ENCODE measurements around the gene TMEM252. TPM values are rescaled to one million over a fixed set of nuclear protein-coding genes. Genes with fewer than 3 reads are reported as not detected.

TMEM252 gene
- total and polyA plus RNA-seq, 2 donors = not detected

- DNase-seq (ENCODE audit: low read depth in 6 of 9, low spot score in 9 of 9) = peak in 1 of 9 donors; percentile 7
Observed at GRCh38 chr9:68507130-68507805, 33.4 kb downstream of the TMEM252 start.

DNA sequence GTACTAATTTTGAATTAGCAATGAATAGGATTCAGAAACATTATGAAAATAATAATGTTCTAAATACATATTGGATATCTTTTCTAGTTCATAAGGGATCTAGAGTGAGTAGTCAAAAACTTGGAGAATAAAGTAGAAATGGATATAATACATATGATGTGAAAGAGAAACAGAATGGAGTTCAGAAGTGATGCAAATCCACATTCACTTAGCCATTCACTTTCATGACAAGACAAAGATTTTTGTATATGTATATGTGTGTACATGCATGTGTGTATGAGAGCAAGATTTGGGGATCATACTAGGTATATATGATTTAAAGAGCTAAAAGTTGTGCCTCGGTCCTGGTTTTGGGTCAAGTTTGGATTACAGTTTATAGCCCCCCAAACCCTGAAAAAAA is 34.1 kb downstream of the TMEM252 start:
- Histone ChIP-seq H3K9me3 (ENCODE audit: control insufficient read depth in 2 of 2, insufficient read depth in 1 of 2, low read length in 1 of 2) (no peaks in the 10 kb centered on the region), H3K27me3 (ENCODE audit: control insufficient read depth in 2 of 2, insufficient read depth in 1 of 2, low read length in 1 of 2) (no peaks in the 10 kb centered on the region), H3K4me1 (ENCODE audit: control insufficient read depth in 2 of 2, insufficient read depth in 2 of 2, low read length in 2 of 2) (no peaks in the 10 kb centered on the region), H3K36me3 (ENCODE audit: control insufficient read depth in 2 of 2, insufficient read depth in 2 of 2, low read length in 1 of 2) (no peaks in the 10 kb centered on the region), H3K27ac (ENCODE audit: low read depth in 1 of 2, low read length in 1 of 2) (no peak overlapping the region), H3K4me3 (ENCODE audit: low read length in 2 of 2) (no peak overlapping the region)
- WGBS = 97% methylated on average over 1 of the region's 1 CpG
- no peak for DNase-seq (ENCODE audit: low read depth in 6 of 9, low spot score in 9 of 9)

More at GRCh38 chr9:68507130-68507805, 33.4 kb downstream of the TMEM252 start:
- H3K27ac ChIP-seq (ENCODE audit: low read depth in 1 of 2, low read length in 1 of 2) = no peak overlapping the region
- H3K9me3 ChIP-seq (ENCODE audit: control insufficient read depth in 2 of 2, insufficient read depth in 1 of 2, low read length in 1 of 2) = no peaks in the 10 kb centered on the region
- no peaks in the 10 kb centered on the region for H3K27me3 ChIP-seq (ENCODE audit: control insufficient read depth in 2 of 2, insufficient read depth in 1 of 2, low read length in 1 of 2)
- no peaks in the 10 kb centered on the region for H3K4me1 ChIP-seq (ENCODE audit: control insufficient read depth in 2 of 2, insufficient read depth in 2 of 2, low read length in 2 of 2)
- 77% methylated on average over 7 of the region's 7 CpGs for WGBS
- H3K4me3 ChIP-seq (ENCODE audit: low read length in 2 of 2) = no peak overlapping the region
- no peaks in the 10 kb centered on the region for H3K36me3 ChIP-seq (ENCODE audit: control insufficient read depth in 2 of 2, insufficient read depth in 2 of 2, low read length in 1 of 2)

- Histone ChIP-seq H3K9me3 (ENCODE audit: control insufficient read depth in 2 of 2, insufficient read depth in 1 of 2, low read length in 1 of 2) (no peaks in the 10 kb centered on the region), H3K4me3 (ENCODE audit: low read length in 2 of 2) (no peak overlapping the region), H3K4me1 (ENCODE audit: control insufficient read depth in 2 of 2, insufficient read depth in 2 of 2, low read length in 2 of 2) (no peaks in the 10 kb centered on the region), H3K27me3 (ENCODE audit: control insufficient read depth in 2 of 2, insufficient read depth in 1 of 2, low read length in 1 of 2) (no peaks in the 10 kb centered on the region), H3K27ac (ENCODE audit: low read depth in 1 of 2, low read length in 1 of 2) (no peak overlapping the region), H3K36me3 (ENCODE audit: control insufficient read depth in 2 of 2, insufficient read depth in 2 of 2, low read length in 1 of 2) (no peaks in the 10 kb centered on the region)
- no peak for DNase-seq (ENCODE audit: low read depth in 6 of 9, low spot score in 9 of 9)
- 54% methylated on average over 4 of the region's 4 CpGs for WGBS
Observed at GRCh38 chr9:68505681-68506409, 34.8 kb downstream of the TMEM252 start.

GRCh38 chr9:68502279-68502678 is 38.4 kb downstream of the TMEM252 start:
- Histone ChIP-seq H3K27ac (ENCODE audit: low read depth in 1 of 2, low read length in 1 of 2) (no peak overlapping the region), H3K36me3 (ENCODE audit: control insufficient read depth in 2 of 2, insufficient read depth in 2 of 2, low read length in 1 of 2) (no peaks in the 10 kb centered on the region), H3K4me1 (ENCODE audit: control insufficient read depth in 2 of 2, insufficient read depth in 2 of 2, low read length in 2 of 2) (no peaks in the 10 kb centered on the region), H3K4me3 (ENCODE audit: low read length in 2 of 2) (no peak overlapping the region), H3K9me3 (ENCODE audit: control insufficient read depth in 2 of 2, insufficient read depth in 1 of 2, low read length in 1 of 2) (no peaks in the 10 kb centered on the region), H3K27me3 (ENCODE audit: control insufficient read depth in 2 of 2, insufficient read depth in 1 of 2, low read length in 1 of 2) (no peaks in the 10 kb centered on the region)
- 82% methylated on average over 4 of the region's 4 CpGs for WGBS
- no peak for DNase-seq (ENCODE audit: low read depth in 6 of 9, low spot score in 9 of 9)

DNA sequence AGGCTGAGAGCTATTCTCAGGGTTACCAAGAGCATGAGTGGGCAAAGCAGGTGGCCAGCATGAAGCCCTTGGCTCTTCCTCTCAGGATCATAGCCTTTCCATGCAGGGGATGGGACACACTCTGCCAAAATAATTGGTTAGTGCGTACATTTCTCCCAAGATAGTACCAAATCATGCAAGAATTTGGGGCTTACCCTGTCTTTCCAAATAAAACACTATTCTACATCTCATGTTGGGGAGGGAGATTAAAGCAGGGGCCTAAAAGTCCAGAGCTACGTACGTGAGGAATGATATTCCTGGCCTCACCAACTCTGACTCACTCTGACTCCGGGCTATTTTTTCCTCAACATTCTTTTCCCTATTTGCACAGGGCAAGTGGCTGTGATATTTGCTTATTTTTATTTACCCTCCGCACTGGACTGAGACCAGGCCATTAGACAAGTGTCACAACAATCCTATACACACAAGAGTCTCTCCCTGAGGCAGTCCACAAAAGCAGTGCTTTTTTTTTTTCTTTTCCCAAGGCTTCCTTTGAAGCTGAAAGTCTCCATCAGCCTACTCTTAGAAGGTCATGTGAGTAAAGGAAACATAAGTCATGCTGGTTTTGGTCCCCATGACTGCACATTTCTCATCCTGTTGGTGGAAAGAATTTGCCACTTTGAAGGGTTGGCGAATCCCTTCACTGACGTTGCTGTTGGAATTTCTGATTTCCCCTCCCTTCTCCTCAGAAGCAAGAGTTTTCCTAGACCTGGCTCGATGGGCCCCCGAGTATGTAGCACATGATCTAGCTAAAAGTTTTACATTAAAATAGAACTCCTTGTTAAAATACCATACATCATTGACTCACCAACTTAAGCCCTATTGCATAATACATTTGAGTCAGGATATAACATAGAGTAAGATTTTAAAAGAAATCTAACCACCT is 40.0 kb downstream of the TMEM252 start:
- no peak overlapping the region for H3K27ac ChIP-seq (ENCODE audit: low read depth in 1 of 2, low read length in 1 of 2)
- H3K27me3 ChIP-seq (ENCODE audit: control insufficient read depth in 2 of 2, insufficient read depth in 1 of 2, low read length in 1 of 2) = no peaks in the 10 kb centered on the region
- H3K9me3 ChIP-seq (ENCODE audit: control insufficient read depth in 2 of 2, insufficient read depth in 1 of 2, low read length in 1 of 2) = no peaks in the 10 kb centered on the region
- 93% methylated on average over 9 of the region's 9 CpGs for WGBS
- DNase-seq (ENCODE audit: low read depth in 6 of 9, low spot score in 9 of 9) = no peak
- no peak overlapping the region for H3K4me3 ChIP-seq (ENCODE audit: low read length in 2 of 2)
- no peaks in the 10 kb centered on the region for H3K4me1 ChIP-seq (ENCODE audit: control insufficient read depth in 2 of 2, insufficient read depth in 2 of 2, low read length in 2 of 2)
- H3K36me3 ChIP-seq (ENCODE audit: control insufficient read depth in 2 of 2, insufficient read depth in 2 of 2, low read length in 1 of 2) = no peaks in the 10 kb centered on the region

- no peak overlapping the region for H3K4me3 ChIP-seq (ENCODE audit: low read length in 2 of 2)
- WGBS = 58% methylated on average over 2 of the region's 2 CpGs
- H3K27me3 ChIP-seq (ENCODE audit: control insufficient read depth in 2 of 2, insufficient read depth in 1 of 2, low read length in 1 of 2) = no peaks in the 10 kb centered on the region
- peak in 1 of 9 donors; percentile 5 for DNase-seq (ENCODE audit: low read depth in 6 of 9, low spot score in 9 of 9)
- no peaks in the 10 kb centered on the region for H3K36me3 ChIP-seq (ENCODE audit: control insufficient read depth in 2 of 2, insufficient read depth in 2 of 2, low read length in 1 of 2)
- no peaks in the 10 kb centered on the region for H3K9me3 ChIP-seq (ENCODE audit: control insufficient read depth in 2 of 2, insufficient read depth in 1 of 2, low read length in 1 of 2)
- H3K27ac ChIP-seq (ENCODE audit: low read depth in 1 of 2, low read length in 1 of 2) = no peak overlapping the region
- no peaks in the 10 kb centered on the region for H3K4me1 ChIP-seq (ENCODE audit: control insufficient read depth in 2 of 2, insufficient read depth in 2 of 2, low read length in 2 of 2)
Observed at GRCh38 chr9:68498816-68499215, 41.9 kb downstream of the TMEM252 start.

DNA sequence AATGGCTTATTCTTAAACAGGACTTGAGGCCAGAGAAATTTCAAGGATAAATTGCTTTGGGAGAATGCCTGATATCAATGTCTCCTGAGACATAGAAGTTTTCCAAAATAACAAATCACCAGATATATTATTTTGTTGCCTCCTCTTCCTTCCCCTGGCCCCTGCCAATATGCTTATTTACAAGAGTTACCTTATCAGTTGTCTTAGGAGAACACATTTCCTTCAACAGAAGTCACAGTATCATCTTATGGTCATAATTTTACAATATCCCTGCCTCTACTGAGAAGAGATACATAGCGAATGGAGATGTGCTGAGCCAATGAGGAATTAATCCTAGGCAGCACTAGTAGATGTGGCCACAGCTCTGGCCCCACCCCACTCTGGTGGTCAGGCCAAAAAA is 43.1 kb downstream of the TMEM252 start:
- H3K27me3 ChIP-seq (ENCODE audit: control insufficient read depth in 2 of 2, insufficient read depth in 1 of 2, low read length in 1 of 2) = no peaks in the 10 kb centered on the region
- 97% methylated on average over 1 of the region's 1 CpG for WGBS
- no peak overlapping the region for H3K27ac ChIP-seq (ENCODE audit: low read depth in 1 of 2, low read length in 1 of 2)

GRCh38 chr9:68496356-68496755 is 44.3 kb downstream of the TMEM252 start:
- Histone ChIP-seq H3K36me3 (ENCODE audit: control insufficient read depth in 2 of 2, insufficient read depth in 2 of 2, low read length in 1 of 2) (no peaks in the 10 kb centered on the region), H3K27ac (ENCODE audit: low read depth in 1 of 2, low read length in 1 of 2) (no peak overlapping the region)

More for the DNA sequence above, 43.1 kb downstream of the TMEM252 start:
- no peaks in the 10 kb centered on the region for H3K9me3 ChIP-seq (ENCODE audit: control insufficient read depth in 2 of 2, insufficient read depth in 1 of 2, low read length in 1 of 2)
- no peak for DNase-seq (ENCODE audit: low read depth in 6 of 9, low spot score in 9 of 9)
- no peaks in the 10 kb centered on the region for H3K4me1 ChIP-seq (ENCODE audit: control insufficient read depth in 2 of 2, insufficient read depth in 2 of 2, low read length in 2 of 2)
- no peaks in the 10 kb centered on the region for H3K36me3 ChIP-seq (ENCODE audit: control insufficient read depth in 2 of 2, insufficient read depth in 2 of 2, low read length in 1 of 2)
- no peak overlapping the region for H3K4me3 ChIP-seq (ENCODE audit: low read length in 2 of 2)

GRCh38 chr9:68495247-68495646 is 45.4 kb downstream of the TMEM252 start:
- H3K9me3 ChIP-seq (ENCODE audit: control insufficient read depth in 2 of 2, insufficient read depth in 1 of 2, low read length in 1 of 2) = no peaks in the 10 kb centered on the region
- no peaks in the 10 kb centered on the region for H3K27me3 ChIP-seq (ENCODE audit: control insufficient read depth in 2 of 2, insufficient read depth in 1 of 2, low read length in 1 of 2)
- H3K4me3 ChIP-seq (ENCODE audit: low read length in 2 of 2) = no peak overlapping the region
- no peak for DNase-seq (ENCODE audit: low read depth in 6 of 9, low spot score in 9 of 9)
- no peaks in the 10 kb centered on the region for H3K4me1 ChIP-seq (ENCODE audit: control insufficient read depth in 2 of 2, insufficient read depth in 2 of 2, low read length in 2 of 2)
- H3K27ac ChIP-seq (ENCODE audit: low read depth in 1 of 2, low read length in 1 of 2) = no peak overlapping the region
- 91% methylated on average over 1 of the region's 1 CpG for WGBS
- H3K36me3 ChIP-seq (ENCODE audit: control insufficient read depth in 2 of 2, insufficient read depth in 2 of 2, low read length in 1 of 2) = no peaks in the 10 kb centered on the region

More at GRCh38 chr9:68496356-68496755, 44.3 kb downstream of the TMEM252 start:
- H3K4me1 ChIP-seq (ENCODE audit: control insufficient read depth in 2 of 2, insufficient read depth in 2 of 2, low read length in 2 of 2) = no peaks in the 10 kb centered on the region
- no peak for DNase-seq (ENCODE audit: low read depth in 6 of 9, low spot score in 9 of 9)
- H3K4me3 ChIP-seq (ENCODE audit: low read length in 2 of 2) = no peak overlapping the region
- no peaks in the 10 kb centered on the region for H3K27me3 ChIP-seq (ENCODE audit: control insufficient read depth in 2 of 2, insufficient read depth in 1 of 2, low read length in 1 of 2)
- H3K9me3 ChIP-seq (ENCODE audit: control insufficient read depth in 2 of 2, insufficient read depth in 1 of 2, low read length in 1 of 2) = no peaks in the 10 kb centered on the region

All from thymus (tissue), 11 donors.